Activated CD4-positive, alpha-beta T cell treated with anti-CD3 and anti-CD28 coated beads, Interleukin-2, Interleukin-6, amounts not matched to agents 100 ng/mL and 50 ng/mL, durations not matched to agents 16 hours and 8 hours (primary cell): ENCODE measurements around the gene ABHD8.

Experiments
- DNase-seq: peaks from one replicate; pipeline ENCODE4 v3.0.0-alpha.2; 2020

ABHD8 gene

DNA sequence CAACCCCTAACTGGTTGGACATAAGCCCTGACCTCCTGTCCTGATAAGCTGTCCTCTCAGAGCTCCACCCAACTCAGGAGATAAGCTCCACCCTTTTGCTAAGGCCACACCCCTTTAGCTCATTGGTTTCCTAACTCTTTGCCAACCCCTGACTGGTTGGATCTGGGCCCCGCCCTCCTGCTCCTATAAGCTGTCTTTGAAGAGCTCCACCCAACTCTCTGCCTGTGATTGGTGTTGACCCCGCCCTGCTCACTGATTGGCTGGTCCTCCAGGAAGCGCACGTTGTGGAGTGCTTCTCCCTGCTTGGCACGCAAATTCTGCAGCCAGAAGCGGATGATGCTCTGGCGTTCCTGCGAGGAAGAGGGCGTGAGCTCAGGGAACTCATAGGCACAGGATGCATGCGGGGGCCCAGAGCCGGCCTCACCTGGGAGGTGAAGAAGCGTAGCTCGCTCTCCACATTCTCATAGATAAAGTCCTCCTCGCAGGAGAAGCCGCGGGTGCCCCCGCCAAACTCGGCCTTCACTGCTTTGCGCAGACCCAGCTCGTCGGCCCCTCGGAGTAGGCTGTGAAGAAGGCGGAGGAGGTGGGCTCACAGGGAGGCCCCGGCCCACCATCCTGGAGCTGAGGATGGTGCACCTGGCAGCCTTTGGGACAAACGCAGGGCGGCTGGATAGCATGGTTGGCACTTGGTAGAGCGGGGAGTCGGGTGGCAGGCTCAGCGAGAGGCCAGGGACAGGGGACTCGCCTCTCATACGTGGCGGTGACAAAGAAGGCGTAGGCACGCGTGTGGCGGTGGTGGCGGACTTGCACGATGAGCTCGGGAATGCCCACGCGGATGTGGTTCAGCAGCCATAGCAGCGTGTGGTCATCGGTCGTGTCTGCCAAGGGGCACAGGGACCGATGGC lies 29.7 kb upstream of the ABHD8 start:
- peak; percentile 55 for DNase-seq

GRCh38 chr19:17332360-17332676 lies 29.1 kb upstream of the ABHD8 start:
- DNase-seq, result no peak

- no peak for DNase-seq
Observed at GRCh38 chr19:17331045-17331558, 27.9 kb upstream of the ABHD8 start.

DNA sequence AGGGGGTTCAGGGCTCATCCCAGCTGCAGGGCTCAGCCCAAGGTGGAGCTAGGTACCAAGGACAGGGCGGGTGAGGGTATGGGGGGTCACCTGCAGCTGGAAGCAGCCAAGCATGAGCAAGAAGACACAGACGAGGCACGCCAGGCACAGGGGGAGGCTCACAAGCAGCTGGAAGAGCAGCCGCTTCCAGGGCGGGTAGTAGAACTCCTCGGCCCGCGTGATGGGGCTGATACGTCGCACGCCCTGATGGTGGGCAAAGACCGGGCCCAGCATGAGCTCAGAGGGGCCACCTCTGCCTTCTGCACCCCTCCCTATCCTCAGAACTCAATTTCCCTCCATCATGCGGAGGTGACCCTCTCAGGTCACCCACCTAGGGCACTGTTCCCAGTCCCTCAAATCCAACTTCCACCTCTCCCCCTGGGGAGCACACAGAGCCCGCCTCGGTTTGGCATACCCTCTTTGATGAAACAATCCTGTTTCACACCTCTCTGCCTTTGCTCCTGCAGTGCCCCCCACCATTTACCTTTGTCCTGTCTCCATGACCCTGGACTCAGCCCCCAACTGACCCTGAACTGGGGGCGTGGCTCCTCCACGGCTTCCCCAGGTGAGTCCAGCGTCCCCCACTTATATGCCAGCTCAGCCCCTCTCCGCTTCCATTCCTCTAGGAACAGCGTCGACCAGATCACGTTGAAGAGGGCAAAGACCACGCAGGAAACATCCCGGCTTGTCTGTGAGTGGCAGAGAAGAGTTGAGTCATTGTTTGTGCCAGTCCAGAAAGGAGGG lies 27.2 kb upstream of the ABHD8 start:
- DNase-seq, result no peak

- DNase-seq, result no peak
Observed at GRCh38 chr19:17329366-17330261, 26.4 kb upstream of the ABHD8 start.

GRCh38 chr19:17328517-17329365 lies 25.5 kb upstream of the ABHD8 start:
- no peak for DNase-seq

- peak; percentile 51 for DNase-seq
Observed at GRCh38 chr19:17327654-17328516, 24.7 kb upstream of the ABHD8 start.

GRCh38 chr19:17327068-17327653 lies 23.9 kb upstream of the ABHD8 start:
- DNase-seq, result no peak

DNA sequence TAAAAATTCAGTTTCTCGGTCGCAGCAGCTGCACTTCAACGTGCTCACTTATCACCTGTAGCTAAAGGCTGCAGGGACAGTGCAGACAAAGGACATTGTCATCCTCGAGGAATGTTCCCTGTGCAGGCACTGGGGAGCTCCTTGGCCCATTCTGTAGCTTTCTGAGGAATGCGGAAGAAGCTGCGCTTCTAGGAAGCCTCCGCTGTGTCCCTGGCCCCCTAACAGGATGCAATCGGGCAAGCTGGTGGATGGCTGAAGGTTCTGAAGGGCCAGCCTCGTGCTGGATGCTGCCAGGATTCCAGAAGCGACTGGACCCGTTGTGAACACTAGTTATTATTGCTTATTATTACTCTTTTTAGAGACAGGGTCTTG lies 23.4 kb upstream of the ABHD8 start:
- no peak for DNase-seq

GRCh38 chr19:17325881-17326594 lies 22.8 kb upstream of the ABHD8 start:
- no peak for DNase-seq

GRCh38 chr19:17325133-17325532 lies 21.9 kb upstream of the ABHD8 start:
- no peak for DNase-seq

DNA sequence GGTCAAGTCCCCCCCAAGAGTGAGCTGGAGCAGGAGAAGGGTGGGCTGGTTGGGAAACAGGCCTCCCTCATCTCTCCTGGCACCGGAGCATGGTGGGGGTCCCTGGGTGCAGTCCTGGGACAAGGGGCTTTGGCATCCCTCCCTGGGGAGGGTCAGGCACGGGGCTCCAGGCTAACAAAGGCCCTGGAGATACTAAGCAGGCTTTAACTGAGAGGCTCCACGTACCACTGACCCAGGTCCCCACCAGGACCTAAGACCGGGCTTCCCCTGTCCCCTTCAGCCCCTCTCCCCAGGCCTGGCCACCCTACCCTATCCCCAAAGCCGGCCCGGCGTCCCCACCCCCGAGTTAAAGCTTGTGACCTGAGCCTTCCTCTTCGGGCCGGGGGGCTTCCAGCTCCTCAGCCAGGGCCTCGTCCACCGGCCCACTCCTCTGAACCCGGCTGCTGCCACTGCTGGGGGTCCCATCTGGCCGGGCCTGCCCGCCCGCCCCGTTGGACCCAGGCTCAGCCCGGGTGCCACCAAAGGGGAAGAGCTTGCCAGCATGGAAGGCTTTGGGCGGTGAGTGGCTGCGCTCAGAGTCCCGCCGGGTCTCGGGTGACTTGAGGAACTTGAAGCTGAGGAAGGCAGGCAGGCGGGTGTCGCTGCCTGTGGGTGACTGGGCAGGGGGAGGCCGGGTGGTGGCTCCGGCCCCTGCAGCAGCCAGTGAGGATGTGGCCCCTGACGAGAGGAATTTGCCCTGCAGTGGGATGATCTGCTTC lies 21.3 kb upstream of the ABHD8 start:
- no peak for DNase-seq

GRCh38 chr19:17323964-17324332 lies 20.7 kb upstream of the ABHD8 start:
- no peak for DNase-seq

DNA sequence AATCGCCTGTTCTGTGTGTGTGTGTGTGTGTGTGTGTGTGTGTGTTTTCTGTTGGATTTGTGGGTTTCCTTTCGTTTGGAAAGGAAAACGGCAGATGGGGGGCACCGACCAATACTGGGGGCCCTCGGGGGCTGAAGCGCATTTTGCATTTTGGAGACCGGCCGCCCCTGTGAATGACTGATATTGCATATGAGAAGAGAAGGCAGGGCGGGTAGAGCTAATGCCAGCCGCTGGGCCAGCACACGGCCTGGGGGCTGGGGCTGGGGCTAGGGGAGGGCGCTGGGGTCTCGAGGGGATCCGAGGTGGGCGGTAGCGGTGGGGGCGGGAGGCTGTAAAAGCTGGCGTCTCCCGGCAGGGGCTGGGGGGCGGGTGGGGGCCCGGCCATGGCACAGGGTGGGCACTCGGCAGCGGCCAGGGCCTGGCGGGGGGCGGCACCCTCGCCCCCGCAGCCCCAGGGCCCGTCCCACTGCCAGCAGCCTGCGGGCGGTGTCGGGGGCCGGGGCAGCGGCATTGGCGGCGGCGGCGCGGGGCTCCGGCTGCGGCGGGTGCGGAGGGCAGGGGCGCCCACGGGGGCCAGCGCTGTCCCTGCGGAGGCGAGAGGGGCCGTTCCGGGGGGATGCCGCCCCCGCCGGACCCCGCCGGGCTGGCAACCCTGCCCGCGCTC lies 20.2 kb upstream of the ABHD8 start:
- no peak for DNase-seq

DNA sequence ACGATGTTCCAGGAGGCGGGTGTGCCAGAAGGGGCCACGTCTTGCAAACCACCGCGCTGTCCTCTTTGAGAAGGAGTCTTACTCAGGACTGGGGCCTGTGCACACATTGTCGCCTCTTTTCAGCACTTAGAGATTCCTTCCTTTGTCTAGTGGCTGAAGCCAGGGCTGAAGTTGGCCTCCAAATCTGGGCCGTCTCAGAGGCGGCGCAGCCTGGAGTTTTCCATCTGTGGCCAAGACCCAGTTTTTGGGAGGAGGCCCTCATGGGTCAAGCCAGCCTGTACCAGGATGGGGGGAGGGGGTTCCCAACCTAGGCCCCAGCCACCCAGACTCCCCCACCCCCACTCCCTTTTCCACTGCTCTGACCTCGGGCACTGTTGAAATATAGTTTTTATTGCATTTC lies 19.6 kb upstream of the ABHD8 start:
- no peak for DNase-seq

DNA sequence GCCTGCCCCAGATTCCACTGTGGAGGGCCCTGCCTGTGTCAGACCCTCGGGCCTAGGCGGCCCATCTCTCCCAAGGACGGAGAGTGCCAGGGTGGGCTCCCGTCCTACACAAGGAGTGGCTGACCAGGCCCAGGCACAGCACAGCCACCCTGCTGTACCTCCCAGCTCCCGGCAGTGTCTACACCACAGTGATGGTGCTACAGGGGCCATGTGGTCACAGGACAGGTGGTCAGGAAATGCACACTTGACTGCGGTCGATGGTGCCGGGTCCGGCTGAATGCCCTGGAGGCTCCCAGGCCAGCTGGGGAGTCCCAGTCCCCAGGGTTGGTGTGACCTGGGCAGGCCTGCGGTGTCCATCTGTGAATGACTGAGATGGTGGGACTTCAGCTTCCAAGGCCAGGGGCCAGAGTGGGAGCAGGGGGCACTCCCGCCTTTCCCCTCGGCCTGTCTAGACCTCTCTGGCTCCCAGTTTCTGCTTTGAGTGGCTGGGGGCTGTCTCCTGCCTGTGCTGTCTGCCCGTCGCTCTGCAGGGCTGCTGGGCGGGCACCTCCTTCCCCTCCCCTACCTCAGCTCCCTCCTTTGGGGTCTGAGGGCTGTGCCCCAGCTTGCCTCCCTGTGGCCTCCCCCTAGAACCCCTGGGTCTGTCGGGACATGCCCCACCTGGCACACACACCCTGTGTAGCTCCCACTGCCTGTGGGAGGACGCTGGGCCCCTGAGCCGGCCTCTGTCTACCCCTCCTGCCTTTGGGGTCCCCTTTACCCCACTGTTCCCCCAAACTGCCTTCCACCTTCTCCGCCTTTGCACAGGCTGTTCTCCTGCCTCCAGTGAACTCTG lies 18.6 kb upstream of the ABHD8 start:
- DNase-seq, result no peak

DNA sequence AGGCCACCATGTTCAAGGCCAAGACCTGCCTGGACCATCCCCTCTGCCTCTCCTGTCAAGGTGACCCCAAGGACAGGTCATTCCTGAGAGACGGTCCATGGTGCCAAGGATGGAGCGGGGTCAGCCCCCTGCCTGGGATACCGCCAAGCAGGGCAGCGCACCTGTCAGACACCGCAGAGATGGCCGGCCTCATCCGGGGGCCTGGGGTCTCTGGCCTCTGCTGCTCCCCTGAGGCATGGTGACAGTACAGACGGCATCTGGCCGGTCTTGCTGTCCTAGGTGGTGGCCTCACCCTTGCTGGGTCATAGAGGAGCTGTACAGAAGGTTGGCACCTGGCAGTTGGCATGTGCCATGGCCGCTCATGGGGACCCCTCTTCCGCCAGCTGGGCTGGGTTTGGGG lies 17.2 kb upstream of the ABHD8 start:
- no peak for DNase-seq
